GM23338 (cell line): ENCODE data around the gene S100A7A. TPM values are rescaled to one million over a fixed set of nuclear protein-coding genes. Genes with fewer than 3 reads are reported as not detected.

Source experiments
- ATAC-seq: fragments of 200-7000 bp; cut with Tn5 transposase; 3 replicates; pipeline ENCODE4 v1.9.1; 2020
- DNase-seq: peaks from one replicate; pipeline ENCODE4 v3.0.0-alpha.2; 2015; ENCODE audit warnings: low spot score
- H2AFZ ChIP-seq: fragments of 200-600 bp; sonication (generic); 2 replicates; pipeline ENCODE4 v1.8.0; 2016; ENCODE audit warnings: antibody characterized with exemption, mild to moderate bottlenecking, moderate library complexity
- H3F3A ChIP-seq: fragments of 200-600 bp; sonication (generic); replicated peaks from 2 replicates; pipeline ENCODE4 v1.8.0; 2017; ENCODE audit warnings: antibody characterized with exemption, mixed run types, low read depth
- H3K27ac ChIP-seq: fragments of 200-600 bp; sonication (generic); 2 replicates; pipeline ENCODE4 v1.6.1; 2016; ENCODE audit warnings: low read depth
- H3K27me3 ChIP-seq: fragments of 200-600 bp; sonication (generic); 2 replicates; pipeline ENCODE4 v1.8.0; 2016; ENCODE audit warnings: mild to moderate bottlenecking, mixed run types, moderate library complexity; ENCODE audit not compliant: insufficient read depth
- H3K36me3 ChIP-seq: fragments of 200-600 bp; sonication (generic); 2 replicates; pipeline ENCODE4 v1.8.0; 2016; ENCODE audit warnings: mild to moderate bottlenecking; ENCODE audit not compliant: insufficient read depth
- H3K4me1 ChIP-seq: fragments of 200-600 bp; sonication (generic); 2 replicates; pipeline ENCODE4 v1.8.0; 2016; ENCODE audit warnings: mild to moderate bottlenecking, moderate library complexity; ENCODE audit not compliant: insufficient read depth
- H3K4me2 ChIP-seq: fragments of 200-600 bp; sonication (generic); 2 replicates; pipeline ENCODE4 v1.7.1; 2017; ENCODE audit warnings: mixed run types
- H3K4me3 ChIP-seq: fragments of 200-600 bp; sonication (generic); 2 replicates; pipeline ENCODE4 v1.6.1; 2016; ENCODE audit warnings: mixed run types
- H3K79me2 ChIP-seq: fragments of 200-600 bp; sonication (generic); replicated peaks from 2 replicates; pipeline ENCODE4 v1.8.0; 2017; ENCODE audit warnings: mild to moderate bottlenecking; ENCODE audit not compliant: insufficient read depth
- H3K9me2 ChIP-seq: fragments of 200-600 bp; sonication (generic); 2 replicates; pipeline ENCODE4 v1.8.0; 2017; ENCODE audit not compliant: insufficient read depth
- H4K20me1 ChIP-seq: fragments of 200-600 bp; sonication (generic); replicated peaks from 2 replicates; pipeline ENCODE4 v1.8.0; 2017; ENCODE audit warnings: mild to moderate bottlenecking; ENCODE audit not compliant: insufficient read depth
- H3K27ac Mint-ChIP-seq: 2 replicates; pipeline ENCODE4 v1.8.0; 2020; ENCODE audit warnings: inconsistent platforms, mild to moderate bottlenecking, moderate library complexity, mixed read lengths
- H3K27me3 Mint-ChIP-seq: 3 replicates; pipeline ENCODE4 v1.8.0; 2022; ENCODE audit warnings: low read depth, mild to moderate bottlenecking, moderate library complexity, mixed read lengths, inconsistent platforms; ENCODE audit not compliant: insufficient read depth, poor library complexity
- H3K36me3 Mint-ChIP-seq: 3 replicates; pipeline ENCODE4 v1.8.0; 2021; ENCODE audit warnings: low read depth, mild to moderate bottlenecking, inconsistent platforms, moderate library complexity, mixed read lengths
- H3K4me1 Mint-ChIP-seq: 3 replicates; pipeline ENCODE4 v1.8.0; 2020; ENCODE audit warnings: mild to moderate bottlenecking, inconsistent platforms, mixed read lengths
- H3K4me3 Mint-ChIP-seq: 3 replicates; pipeline ENCODE4 v1.8.0; 2021; ENCODE audit warnings: moderate library complexity, mild to moderate bottlenecking, inconsistent platforms, mixed read lengths
- H3K9me3 Mint-ChIP-seq: 3 replicates; pipeline ENCODE4 v1.8.0; 2020; ENCODE audit warnings: moderate library complexity, mild to moderate bottlenecking, inconsistent platforms, mixed read lengths
- CREB1 ChIP-seq: fragments of 250-450 bp; sonication (Bioruptor Pico); IDR thresholded peaks from 2 replicates; pipeline ENCODE4 v1.5.0; 2020; ENCODE audit warnings: low read depth, mild to moderate bottlenecking, moderate library complexity
- CTCF ChIP-seq, 2 experiments: fragments of 200-600 bp in 1 of 2; sonication (generic) in 1 of 2; conservative IDR thresholded peaks; 2 replicates each; pipeline versions ENCODE4 v1.5.1 to v1.6.1; 2016 to 2017; ENCODE audit warnings: antibody characterized with exemption in 2 of 2, low read depth in 2 of 2, mild to moderate bottlenecking in 2 of 2, moderate library complexity in 1 of 2
- EZH2phosphoT487 ChIP-seq: fragments of 200-600 bp; sonication (generic); IDR thresholded peaks from one replicate; pipeline ENCODE4 v1.8.1; 2018; ENCODE audit warnings: antibody characterized with exemption; ENCODE audit not compliant: unreplicated experiment
- JUNB ChIP-seq: IDR thresholded peaks from one replicate; pipeline ENCODE4 v1.6.1; 2016; ENCODE audit warnings: antibody characterized with exemption; ENCODE audit not compliant: unreplicated experiment
- NANOG ChIP-seq: IDR thresholded peaks from 2 replicates; pipeline ENCODE4 v1.6.1; 2016; ENCODE audit warnings: antibody characterized with exemption, borderline replicate concordance
- POLR2AphosphoS5 ChIP-seq: IDR thresholded peaks from 2 replicates; pipeline ENCODE4 v1.6.1; 2016; ENCODE audit warnings: antibody characterized with exemption, low read depth
- REST ChIP-seq: IDR thresholded peaks from one replicate; pipeline ENCODE4 v1.6.1; 2018; ENCODE audit warnings: antibody characterized with exemption; ENCODE audit not compliant: unreplicated experiment
- STAT1 ChIP-seq: IDR thresholded peaks from one replicate; pipeline ENCODE4 v1.6.1; 2016; ENCODE audit warnings: antibody characterized with exemption; ENCODE audit not compliant: unreplicated experiment
- ZNF114 ChIP-seq: fragments of 250-450 bp; sonication (Bioruptor Pico); IDR thresholded peaks from 2 replicates; pipeline ENCODE4 v1.5.0; 2020; ENCODE audit warnings: mild to moderate bottlenecking, moderate library complexity
- ZNF331 ChIP-seq: fragments of 250-450 bp; sonication (Bioruptor Pico); IDR thresholded peaks from 2 replicates; pipeline ENCODE4 v1.5.0; 2020; ENCODE audit warnings: low read depth, mild to moderate bottlenecking, moderate library complexity
- polyA plus RNA-seq: library from polyadenylated mRNA; unstranded; fragments of >200 nt; fragmentation: Nextera tagmentation; extraction: Ambion mirVana; gene quantifications from 2 replicates; pipeline ENCODE4 v1.2.1, GENCODE V29; 2016
- total RNA-seq: library from RNA; depleted of rRNA; stranded (reverse); fragments of >200 nt; shearing (Covaris generic); gene quantifications from 2 replicates; pipeline ENCODE4 v1.2.3, GENCODE V29; 2014
- TF ChIP-seq, protein P1 (sequence below): IDR thresholded peaks from 2 replicates; pipeline ENCODE4 v1.6.1; 2016; ENCODE audit warnings: antibody characterized with exemption

S100A7A gene
- total and polyA plus RNA-seq, 2 experiments from 2014 or later = not detected

DNA sequence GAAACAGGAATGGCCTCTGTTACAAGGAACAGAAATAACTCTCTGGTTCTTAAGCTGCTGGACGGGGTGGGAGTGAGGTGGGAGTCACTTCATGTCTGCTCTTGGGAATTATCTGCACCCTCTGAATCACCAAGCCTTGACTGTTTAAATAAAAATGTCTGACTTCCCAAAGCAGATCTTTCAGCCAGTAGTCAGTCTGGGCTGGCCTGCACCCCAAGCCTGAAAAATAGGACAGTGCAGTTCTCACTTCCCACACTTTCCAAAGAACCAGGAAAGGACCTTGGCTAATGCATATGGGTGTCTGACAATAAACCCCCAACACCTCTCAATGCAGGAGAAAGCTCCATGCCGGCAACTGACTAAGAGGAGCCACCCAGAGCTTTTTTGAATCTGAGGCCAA, 43.3 kb downstream of the S100A7A start:
- no peaks in the 10 kb centered on the region for H3K27me3 ChIP-seq
- no peaks in the 10 kb centered on the region for H3K4me1 ChIP-seq
- Mint-ChIP-seq H3K4me1 (peaks cover 3% of the 10 kb centered on the region; the same call in 2 of the 3 replicates), H3K9me3 (no peaks in the 10 kb centered on the region; the same call in 2 of the 3 replicates), H3K4me3 (no peak overlapping the region), H3K27me3 (peaks cover 3% of the 10 kb centered on the region), H3K27ac (no peak overlapping the region), H3K36me3 (no peaks in the 10 kb centered on the region; the same call in 2 of the 3 replicates)
- no peak overlapping the region for H2AFZ ChIP-seq
- no peaks in the 10 kb centered on the region for H4K20me1 ChIP-seq
- DNase-seq = no peak
- no peaks in the 10 kb centered on the region for H3F3A ChIP-seq
- no peaks in the 10 kb centered on the region for H3K9me2 ChIP-seq
- no peaks in the 10 kb centered on the region for H3K36me3 ChIP-seq
- TF ChIP-seq JUNB (no peak), POLR2AphosphoS5 (no peak), CTCF (conservative IDR thresholded peaks at IDR 0.05; ENCODE audit: low read depth in 2 of 2) (no peak), NANOG (no peak), STAT1 (no peak), ZNF331 (CRISPR knock-in tag) (no peak), REST (no peak), EZH2phosphoT487 (no peak)
- TF ChIP-seq, protein P1, sequence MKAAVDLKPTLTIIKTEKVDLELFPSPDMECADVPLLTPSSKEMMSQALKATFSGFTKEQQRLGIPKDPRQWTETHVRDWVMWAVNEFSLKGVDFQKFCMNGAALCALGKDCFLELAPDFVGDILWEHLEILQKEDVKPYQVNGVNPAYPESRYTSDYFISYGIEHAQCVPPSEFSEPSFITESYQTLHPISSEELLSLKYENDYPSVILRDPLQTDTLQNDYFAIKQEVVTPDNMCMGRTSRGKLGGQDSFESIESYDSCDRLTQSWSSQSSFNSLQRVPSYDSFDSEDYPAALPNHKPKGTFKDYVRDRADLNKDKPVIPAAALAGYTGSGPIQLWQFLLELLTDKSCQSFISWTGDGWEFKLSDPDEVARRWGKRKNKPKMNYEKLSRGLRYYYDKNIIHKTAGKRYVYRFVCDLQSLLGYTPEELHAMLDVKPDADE = no peak
- no peak overlapping the region for H3K27ac ChIP-seq
- no peak for ATAC-seq
- no peak overlapping the region for H3K4me2 ChIP-seq
- H3K4me3 ChIP-seq = no peak overlapping the region
- no peaks in the 10 kb centered on the region for H3K79me2 ChIP-seq

- no peaks in the 10 kb centered on the region; the same call in 2 of the 3 replicates for H3K36me3 Mint-ChIP-seq
- H4K20me1 ChIP-seq = no peaks in the 10 kb centered on the region
- H2AFZ ChIP-seq = no peak within 1 kb of the TSS
- no peak within 1 kb of the TSS for H3K27ac Mint-ChIP-seq
- no peak within 1 kb of the TSS for H3K4me2 ChIP-seq
- H3K27ac ChIP-seq = no peak within 1 kb of the TSS
- H3K4me3 Mint-ChIP-seq = no peak within 1 kb of the TSS
- H3K4me3 ChIP-seq = no peak within 1 kb of the TSS
- peaks cover 5% of the 10 kb centered on the region for H3K4me1 Mint-ChIP-seq
- no peak for TF ChIP-seq REST
- TF ChIP-seq NANOG = no peak
- no peak for TF ChIP-seq CREB1 (CRISPR knock-in tag)
- no peak for TF ChIP-seq ZNF331 (CRISPR knock-in tag)
- TF ChIP-seq ZNF114 = no peak
- TF ChIP-seq POLR2AphosphoS5 = no peak
- TF ChIP-seq STAT1 = no peak
- H3F3A ChIP-seq = no peaks in the 10 kb centered on the region
- H3K36me3 ChIP-seq = no peaks in the 10 kb centered on the region
- H3K9me3 Mint-ChIP-seq = no peaks in the 10 kb centered on the region; the same call in 2 of the 3 replicates
- peaks cover 3% of the 10 kb centered on the region for H3K27me3 Mint-ChIP-seq
- ATAC-seq (no peak), DNase-seq (no peak)
- no peaks in the 10 kb centered on the region for H3K9me2 ChIP-seq
- no peaks in the 10 kb centered on the region for H3K79me2 ChIP-seq
- peaks cover 2% of the 10 kb centered on the region; the same call in 1 of the 2 replicates for H3K4me1 ChIP-seq
- H3K27me3 ChIP-seq = no peaks in the 10 kb centered on the region
Observed at GRCh38 chr1:153460551-153460950, 44.2 kb downstream of the S100A7A start, which contains the start of gene S100A7. Gene S100A7 (minus strand): TSS chr1:153460651. CDS start chr1:153459013, 1,638 bp downstream.
